ENCODE results near the gene C16orf92.

- no peak for TF ChIP-seq CTCF (conservative IDR thresholded peaks at IDR 0.05; ENCODE audit: low read depth in 2 of 2)
- TF ChIP-seq REST (IDR thresholded peaks at IDR 0.05; ENCODE audit: unreplicated experiment): no peak
- no peak for TF ChIP-seq EZH2phosphoT487 (IDR thresholded peaks at IDR 0.05; ENCODE audit: unreplicated experiment)
- TF ChIP-seq POLR2AphosphoS5 (IDR thresholded peaks at IDR 0.05; ENCODE audit: low read depth): no peak
- no peak for TF ChIP-seq JUNB (IDR thresholded peaks at IDR 0.05; ENCODE audit: unreplicated experiment)
- TF ChIP-seq EZH2 (IDR thresholded peaks at IDR 0.05; ENCODE audit: low read depth, unreplicated experiment): no peak
- TF ChIP-seq CREB1 (CRISPR knock-in tag; IDR thresholded peaks at IDR 0.05; ENCODE audit: low read depth): no peak
- TF ChIP-seq ETS1 (IDR thresholded peaks at IDR 0.05): no peak
- no peak for TF ChIP-seq ZNF331 (CRISPR knock-in tag; IDR thresholded peaks at IDR 0.05; ENCODE audit: low read depth)
- no peak for TF ChIP-seq NANOG (IDR thresholded peaks at IDR 0.05; ENCODE audit: borderline replicate concordance)
- no peak for TF ChIP-seq STAT1 (IDR thresholded peaks at IDR 0.05; ENCODE audit: unreplicated experiment)
Observed at GRCh38 chr16:30069611-30070462, 46.8 kb downstream of the C16orf92 start.
